ENCODE data around the gene IL1RAPL2. TPM values are rescaled to one million over a fixed set of nuclear protein-coding genes. Genes with fewer than 3 reads are reported as not detected.

IL1RAPL2 gene
- total RNA-seq, 4 donors from 2014 or later, result not detected

DNA sequence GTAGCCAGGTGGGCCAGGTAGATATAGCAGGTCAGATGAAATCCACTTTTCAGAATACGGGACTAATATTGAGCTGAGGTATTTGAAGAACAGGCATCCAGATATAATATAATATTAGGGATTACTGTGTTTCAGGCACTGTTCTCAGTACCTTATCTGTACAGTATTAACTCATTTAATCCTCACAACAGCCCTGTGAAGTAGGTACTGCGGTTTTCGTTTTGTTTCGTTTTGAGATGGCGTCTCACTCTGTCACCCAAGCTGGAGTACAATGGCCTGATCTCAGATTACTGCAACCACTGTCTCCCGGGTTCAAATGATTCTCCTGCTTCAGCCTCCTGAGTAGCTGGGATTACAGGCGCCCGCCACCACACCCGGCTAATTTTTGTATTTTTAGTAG is 129.6 kb downstream of the IL1RAPL2 start:
- intact Hi-C loops (cut with DNase I), result no loop called here
- no peak overlapping the region for H3K27ac ChIP-seq
- no peak for DNase-seq
- TF ChIP-seq CTCF (IDR thresholded peaks at IDR 0.05) (no peak), POLR2A (IDR thresholded peaks at IDR 0.05) (no peak)
- 92 to 98% methylated on average over 9 of the region's 9 CpGs for WGBS, 2 donors
- no peak overlapping the region for H3K4me3 ChIP-seq (replicated peaks in 1 of 3)
- no peaks in the 10 kb centered on the region for H3K27me3 ChIP-seq
- no peaks in the 10 kb centered on the region for H3K9me3 ChIP-seq
- no peaks in the 10 kb centered on the region for H3K36me3 ChIP-seq
- H3K4me1 ChIP-seq, result peaks cover 0 to 7% of the 10 kb centered on the region in 2 donors

- 21 to 30% methylated on average over 1 of the region's 1 CpG for WGBS, 2 donors
- Histone ChIP-seq H3K4me1 (peaks cover 0 to 7% of the 10 kb centered on the region in 2 donors), H3K4me3 (replicated peaks in 1 of 3) (no peak overlapping the region), H3K27me3 (no peaks in the 10 kb centered on the region), H3K27ac (no peak overlapping the region), H3K9me3 (no peaks in the 10 kb centered on the region), H3K36me3 (no peaks in the 10 kb centered on the region)
- intact Hi-C loops (cut with DNase I), result no loop called here
- peak in 1 of 2 donors; percentile 2 for DNase-seq
- TF ChIP-seq CTCF (IDR thresholded peaks at IDR 0.05), result no peak
- TF ChIP-seq POLR2A (IDR thresholded peaks at IDR 0.05), result no peak
Observed at GRCh38 chrX:104696667-104697066, 130.7 kb downstream of the IL1RAPL2 start.

DNA sequence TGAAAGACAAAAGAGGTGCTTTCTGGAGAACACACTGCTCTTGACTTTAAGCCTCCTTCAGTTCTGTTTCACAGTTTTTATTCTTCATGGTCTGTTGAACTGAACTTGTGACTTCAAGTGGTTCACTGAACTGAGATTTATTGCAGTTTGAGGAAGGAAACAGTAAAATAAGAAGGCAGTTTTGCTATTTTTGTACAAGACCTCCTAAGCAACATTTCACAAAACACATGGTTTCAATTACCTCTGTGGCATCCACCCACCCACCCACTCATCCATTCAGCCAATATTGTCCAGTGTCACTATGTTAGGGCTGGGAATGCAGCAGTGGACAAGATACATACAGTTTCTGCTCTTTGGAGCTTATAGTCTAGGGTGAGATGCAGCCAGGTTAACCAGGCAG is 131.3 kb downstream of the IL1RAPL2 start:
- TF ChIP-seq CTCF (IDR thresholded peaks at IDR 0.05) (no peak), POLR2A (IDR thresholded peaks at IDR 0.05) (no peak)
- H3K4me1 ChIP-seq, result peaks cover 0 to 7% of the 10 kb centered on the region in 2 donors
- intact Hi-C loops (cut with DNase I), result no loop called here
- H3K9me3 ChIP-seq, result no peaks in the 10 kb centered on the region
- no peaks in the 10 kb centered on the region for H3K36me3 ChIP-seq
- H3K27ac ChIP-seq, result no peak overlapping the region
- no peaks in the 10 kb centered on the region for H3K27me3 ChIP-seq
- no peak overlapping the region for H3K4me3 ChIP-seq (replicated peaks in 1 of 3)
- DNase-seq, result no peak

GRCh38 chrX:104707042-104707441 is 141.0 kb downstream of the IL1RAPL2 start:
- DNase-seq, result no peak
- no peak for TF ChIP-seq CTCF (IDR thresholded peaks at IDR 0.05)
- H3K4me1 ChIP-seq, result no peaks in the 10 kb centered on the region
- H3K4me3 ChIP-seq (replicated peaks in 1 of 3), result no peak overlapping the region
- intact Hi-C loops (cut with DNase I), result no loop called here
- WGBS, 2 donors, result 86 to 89% methylated on average over 4 of the region's 4 CpGs
- no peaks in the 10 kb centered on the region for H3K27me3 ChIP-seq
- H3K27ac ChIP-seq, result no peak overlapping the region
- H3K36me3 ChIP-seq, result no peaks in the 10 kb centered on the region
- H3K9me3 ChIP-seq, result no peaks in the 10 kb centered on the region

GRCh38 chrX:104707572-104707971 is 141.6 kb downstream of the IL1RAPL2 start:
- H3K27ac ChIP-seq, result no peak overlapping the region
- H3K9me3 ChIP-seq, result no peaks in the 10 kb centered on the region
- no peak overlapping the region for H3K4me3 ChIP-seq (replicated peaks in 1 of 3)
- H3K4me1 ChIP-seq, result no peaks in the 10 kb centered on the region
- intact Hi-C loops (cut with DNase I), result no loop called here
- no peaks in the 10 kb centered on the region for H3K27me3 ChIP-seq
- no peak for DNase-seq
- H3K36me3 ChIP-seq, result no peaks in the 10 kb centered on the region
- TF ChIP-seq CTCF (IDR thresholded peaks at IDR 0.05) (no peak), POLR2A (IDR thresholded peaks at IDR 0.05) (no peak)

Measured in thyroid gland (tissue), 4 donors.